ENCODE results near the gene SLFN5. TPM values are rescaled to one million over a fixed set of nuclear protein-coding genes. Genes with fewer than 3 reads are reported as not detected.

SLFN5 gene
- total and polyA plus RNA-seq, 8 donors, result 0.58 to 59.5 (median 10.9) TPM

GRCh38 chr17:35241520-35241919 is 1.4 kb upstream of the SLFN5 start:
- H3K36me3 ChIP-seq, result no peaks in the 10 kb centered on the region
- intact Hi-C loops (cut with DNase I; ENCODE audit: low total_unique reads), result no loop called here
- no peaks in the 10 kb centered on the region for H3K27me3 ChIP-seq
- TF ChIP-seq POLR2AphosphoS5 (IDR thresholded peaks at IDR 0.05), result no peak
- no peak for TF ChIP-seq POLR2A (IDR thresholded peaks at IDR 0.05)
- TF ChIP-seq EP300 (IDR thresholded peaks at IDR 0.05), result no peak
- TF ChIP-seq, protein P1, sequence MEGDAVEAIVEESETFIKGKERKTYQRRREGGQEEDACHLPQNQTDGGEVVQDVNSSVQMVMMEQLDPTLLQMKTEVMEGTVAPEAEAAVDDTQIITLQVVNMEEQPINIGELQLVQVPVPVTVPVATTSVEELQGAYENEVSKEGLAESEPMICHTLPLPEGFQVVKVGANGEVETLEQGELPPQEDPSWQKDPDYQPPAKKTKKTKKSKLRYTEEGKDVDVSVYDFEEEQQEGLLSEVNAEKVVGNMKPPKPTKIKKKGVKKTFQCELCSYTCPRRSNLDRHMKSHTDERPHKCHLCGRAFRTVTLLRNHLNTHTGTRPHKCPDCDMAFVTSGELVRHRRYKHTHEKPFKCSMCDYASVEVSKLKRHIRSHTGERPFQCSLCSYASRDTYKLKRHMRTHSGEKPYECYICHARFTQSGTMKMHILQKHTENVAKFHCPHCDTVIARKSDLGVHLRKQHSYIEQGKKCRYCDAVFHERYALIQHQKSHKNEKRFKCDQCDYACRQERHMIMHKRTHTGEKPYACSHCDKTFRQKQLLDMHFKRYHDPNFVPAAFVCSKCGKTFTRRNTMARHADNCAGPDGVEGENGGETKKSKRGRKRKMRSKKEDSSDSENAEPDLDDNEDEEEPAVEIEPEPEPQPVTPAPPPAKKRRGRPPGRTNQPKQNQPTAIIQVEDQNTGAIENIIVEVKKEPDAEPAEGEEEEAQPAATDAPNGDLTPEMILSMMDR (IDR thresholded peaks at IDR 0.05), result no peak
- H3K27ac ChIP-seq, result peak overlapping the region; percentile 85 to 99 (median 96)
- H3K4me3 ChIP-seq, result peak overlapping the region; percentile 61 to 92 (median 70)
- 76 to 89% (median 78%) methylated on average over 19 of the region's 19 CpGs for WGBS, 5 donors
- H3K9me3 ChIP-seq, result no peaks in the 10 kb centered on the region
- DNase-seq, result peak in 1 of 2 donors; percentile 12
- peaks cover 23 to 51% (median 32%) of the 10 kb centered on the region in 4 donors for H3K4me1 ChIP-seq

DNA sequence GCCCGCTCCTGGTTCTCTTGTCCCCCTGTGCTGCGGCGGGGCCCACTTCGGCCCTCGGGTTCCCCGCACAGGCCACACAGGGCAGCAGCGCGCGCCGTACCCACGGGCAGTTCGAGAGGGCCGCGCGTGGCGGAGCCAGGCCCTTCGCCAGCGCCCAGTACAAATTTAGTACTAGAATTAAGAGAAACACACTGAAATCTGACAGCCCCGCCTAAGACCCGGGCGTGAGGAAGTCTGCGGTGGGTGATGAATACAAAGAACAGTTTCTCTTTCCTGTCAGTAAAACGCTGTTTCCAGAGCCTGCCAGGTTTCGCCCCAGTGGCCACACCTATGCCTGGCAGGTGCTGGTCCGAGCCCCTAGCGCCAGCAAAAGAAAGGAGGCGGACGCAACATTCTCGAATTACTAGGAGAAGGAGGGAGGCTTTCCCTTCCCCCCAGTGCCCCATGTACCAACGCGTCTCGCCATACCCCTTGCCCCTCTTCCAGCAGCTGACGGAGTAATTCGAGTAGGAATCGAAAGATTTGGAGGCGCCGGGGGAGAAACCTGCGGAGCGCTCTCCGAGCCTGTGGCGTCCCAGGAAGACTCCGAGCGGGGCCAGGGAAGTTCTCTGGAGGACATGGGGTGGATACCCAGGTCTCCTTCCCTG is 591 bp upstream of the SLFN5 start:
- H3K4me3 ChIP-seq, result peak overlapping the region; percentile 61 to 92 (median 70)
- H3K27me3 ChIP-seq, result no peaks in the 10 kb centered on the region
- H3K9me3 ChIP-seq, result no peaks in the 10 kb centered on the region
- H3K4me1 ChIP-seq, result peaks cover 23 to 59% (median 35%) of the 10 kb centered on the region in 4 donors
- intact Hi-C loops (cut with DNase I; ENCODE audit: low total_unique reads), result no loop called here
- H3K27ac ChIP-seq, result peak overlapping the region; percentile 85 to 99 (median 96)
- TF ChIP-seq EP300 (IDR thresholded peaks at IDR 0.05) (no peak), POLR2AphosphoS5 (IDR thresholded peaks at IDR 0.05) (peak in 2 of 3 donors; percentile 66 to 75), POLR2A (IDR thresholded peaks at IDR 0.05) (no peak)
- TF ChIP-seq, protein P1 (IDR thresholded peaks at IDR 0.05), result peak in 4 of 7 experiments; percentile 36 to 60 (median 48)
- WGBS, 5 donors, result 0 to 1% (median 1%) methylated on average over 42 to 43 of the region's 43 CpGs
- DNase-seq, result peak; percentile 85 to 94
- H3K36me3 ChIP-seq, result peaks cover 0 to 3% (median 0%) of the 10 kb centered on the region in 4 donors

DNA sequence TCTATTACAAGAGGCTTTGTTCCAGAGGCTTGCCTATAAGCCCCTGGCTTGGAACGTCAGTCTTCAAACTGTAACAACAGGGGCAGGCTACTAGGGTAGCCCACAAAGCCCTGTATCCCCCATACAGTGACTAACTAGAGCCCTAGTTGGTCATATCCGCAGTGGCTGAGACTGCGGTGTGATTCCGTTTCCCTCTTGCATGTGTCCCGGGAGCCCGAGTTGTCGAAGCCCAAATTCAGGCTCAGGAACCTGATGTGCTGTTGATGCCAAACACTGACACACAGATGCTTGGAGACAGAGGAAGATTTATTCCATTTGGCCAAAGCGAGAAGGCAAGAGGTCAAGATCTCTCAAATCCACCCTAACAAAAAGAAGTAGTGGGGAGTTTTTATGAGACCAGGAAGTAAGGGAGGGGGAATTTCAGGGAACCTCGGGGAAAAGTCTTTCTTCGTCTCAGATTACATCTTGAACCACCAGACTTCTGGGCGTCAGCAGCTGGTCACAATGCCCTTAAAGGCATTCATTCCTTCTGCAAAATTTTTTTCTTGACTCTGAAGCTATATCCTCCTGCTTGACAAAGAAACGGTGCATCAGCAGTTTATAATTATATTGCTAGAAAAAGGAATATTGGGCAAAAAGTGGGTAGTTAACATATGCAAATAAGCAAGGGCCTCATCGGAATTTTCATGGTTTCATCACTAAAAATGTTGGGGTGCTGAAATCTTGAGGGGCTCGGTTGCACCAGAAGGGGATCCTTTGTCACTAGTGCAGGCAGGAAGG is 879 bp downstream of the SLFN5 start:
- WGBS, 5 donors, result 3 to 6% (median 4%) methylated on average over 14 of the region's 14 CpGs
- peak; percentile 49 to 73 for DNase-seq

More for the DNA sequence above, 879 bp downstream of the SLFN5 start:
- Histone ChIP-seq H3K27ac (peak overlapping the region; percentile 85 to 99 (median 96)), H3K27me3 (no peaks in the 10 kb centered on the region), H3K4me1 (peaks cover 23 to 59% (median 35%) of the 10 kb centered on the region in 4 donors), H3K4me3 (peak overlapping the region; percentile 61 to 92 (median 70)), H3K36me3 (peaks cover 0 to 14% (median 4%) of the 10 kb centered on the region in 4 donors), H3K9me3 (no peaks in the 10 kb centered on the region)
- TF ChIP-seq, protein P1 (IDR thresholded peaks at IDR 0.05), result no peak
- peak; percentile 27 to 55 (median 51) for TF ChIP-seq POLR2AphosphoS5 (IDR thresholded peaks at IDR 0.05)
- intact Hi-C loops (cut with DNase I; ENCODE audit: low total_unique reads), result no loop called here

Measured in stomach (tissue), 9 donors.